Thyroid gland (tissue), 4 donors: ENCODE measurements around the gene C1orf87. TPM values are rescaled to one million over a fixed set of nuclear protein-coding genes. Genes with fewer than 3 reads are reported as not detected.
A peak's percentile ranks its signal among the peaks of the same experiment; 100 is the strongest.

Experiments
- DNase-seq, 2 donors: peaks; one replicate each; pipeline ENCODE4 v3.0.0-alpha.2; 2019
- H3K27ac ChIP-seq, 3 donors: fragments of 200-600 bp; sonication (generic); 1 replicate in 2 of 3; 2 replicates in 1 of 3; pipeline ENCODE4 v1.5.1; 2016 to 2019; ENCODE audit warnings: mild to moderate bottlenecking in 1 of 3, moderate library complexity in 1 of 3
- H3K27me3 ChIP-seq: fragments of 200-600 bp; sonication (generic); one replicate; pipeline ENCODE4 v1.5.1; 2019
- H3K36me3 ChIP-seq, 2 donors: fragments of 200-600 bp; sonication (generic); one replicate each; pipeline ENCODE4 v1.5.1; 2016 to 2019
- H3K4me1 ChIP-seq, 2 donors: fragments of 200-600 bp; sonication (generic); one replicate each; pipeline ENCODE4 v1.5.1; 2017 to 2019
- H3K4me3 ChIP-seq, 3 donors: fragments of 200-600 bp; sonication (generic); replicated peaks in 1 of 3; 1 replicate in 2 of 3; 2 replicates in 1 of 3; pipeline ENCODE4 v1.5.1; 2016; ENCODE audit warnings: mild to moderate bottlenecking in 1 of 3
- H3K9me3 ChIP-seq: fragments of 200-600 bp; sonication (generic); one replicate; pipeline ENCODE4 v1.5.1; 2017
- CTCF ChIP-seq, 6 experiments: fragments of 200-600 bp in 3 of 6; fragments of 450-650 bp in 3 of 6; sonication (generic) in 3 of 6; IDR thresholded peaks; one replicate each; pipeline ENCODE4 v1.5.1; 2016 to 2019; ENCODE audit warnings: antibody characterized with exemption in 6 of 6, mild to moderate bottlenecking in 2 of 6, inconsistent platforms in 1 of 6, moderate library complexity in 1 of 6
- POLR2A ChIP-seq, 2 donors: fragments of 450-650 bp; IDR thresholded peaks; one replicate each; pipeline ENCODE4 v1.6.1; 2017; ENCODE audit warnings: antibody characterized with exemption in 2 of 2, mild to moderate bottlenecking in 2 of 2, moderate library complexity in 1 of 2
- WGBS, 2 donors: methylation state at CpG; one replicate each; pipeline ENCODE4 v1.1.5; 2017; 5-methylcytosine and 5-hydroxymethylcytosine counted together
- intact Hi-C: fragments of 100-400 bp; cut with DNase I; formaldehyde crosslinking; loops from one replicate; pipeline ENCODE4 v1.15.1; 2023
- total RNA-seq, 4 donors: library from RNA; depleted of rRNA; stranded (reverse); fragments of >200 nt; gene quantifications; one replicate each; pipeline ENCODE4 v1.2.3, GENCODE V29; 2016

The C1orf87 gene
- total RNA-seq, 4 donors from 2014 or later, result not detected

GRCh38 chr1:60113028-60113427 lies 39.5 kb upstream of the C1orf87 start:
- Histone ChIP-seq H3K36me3 (no peaks in the 10 kb centered on the region), H3K9me3 (no peaks in the 10 kb centered on the region), H3K4me1 (no peaks in the 10 kb centered on the region), H3K27me3 (no peaks in the 10 kb centered on the region), H3K4me3 (no peak overlapping the region), H3K27ac (no peak overlapping the region)
- TF ChIP-seq CTCF (IDR thresholded peaks at IDR 0.05) (no peak), POLR2A (IDR thresholded peaks at IDR 0.05) (no peak)
- intact Hi-C loops, result no loop called here
- DNase-seq, result no peak
- WGBS, 2 donors, result 96 to 98% methylated on average over 2 of the region's 2 CpGs

- intact Hi-C loops, result no loop called here
- Histone ChIP-seq H3K4me1 (no peaks in the 10 kb centered on the region), H3K36me3 (no peaks in the 10 kb centered on the region), H3K9me3 (no peaks in the 10 kb centered on the region), H3K27me3 (no peaks in the 10 kb centered on the region), H3K4me3 (no peak overlapping the region), H3K27ac (no peak overlapping the region)
- no peak for DNase-seq
- WGBS, 2 donors, result 94 to 95% methylated on average over 1 of the region's 1 CpG
- TF ChIP-seq CTCF (IDR thresholded peaks at IDR 0.05) (no peak), POLR2A (IDR thresholded peaks at IDR 0.05) (no peak)
Observed at GRCh38 chr1:60111716-60112115, 38.1 kb upstream of the C1orf87 start.

DNA sequence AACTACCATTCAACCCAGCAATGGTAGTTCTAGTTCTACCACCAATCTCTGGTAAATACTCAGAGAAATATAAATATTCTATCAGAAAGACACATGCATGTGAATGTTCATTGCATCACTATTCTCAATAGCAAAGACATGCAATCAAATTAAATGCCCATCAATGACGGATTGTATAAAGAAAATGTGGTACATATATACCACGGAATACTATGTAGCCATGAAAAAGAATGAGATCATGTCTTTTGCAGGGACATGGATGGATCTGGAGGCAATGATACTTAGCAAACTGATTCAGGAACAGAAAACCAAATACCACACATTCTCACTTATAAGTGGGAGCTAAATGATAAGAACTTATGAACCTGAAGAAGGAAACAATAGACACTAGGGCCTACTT lies 37.5 kb upstream of the C1orf87 start:
- Histone ChIP-seq H3K27ac (no peak overlapping the region), H3K4me1 (no peaks in the 10 kb centered on the region), H3K36me3 (no peaks in the 10 kb centered on the region), H3K9me3 (no peaks in the 10 kb centered on the region), H3K27me3 (no peaks in the 10 kb centered on the region), H3K4me3 (no peak overlapping the region)
- WGBS, 2 donors, result 96 to 97% methylated on average over 2 of the region's 2 CpGs
- no peak for DNase-seq
- intact Hi-C loops, result no loop called here
- TF ChIP-seq POLR2A (IDR thresholded peaks at IDR 0.05) (no peak), CTCF (IDR thresholded peaks at IDR 0.05) (no peak)

DNA sequence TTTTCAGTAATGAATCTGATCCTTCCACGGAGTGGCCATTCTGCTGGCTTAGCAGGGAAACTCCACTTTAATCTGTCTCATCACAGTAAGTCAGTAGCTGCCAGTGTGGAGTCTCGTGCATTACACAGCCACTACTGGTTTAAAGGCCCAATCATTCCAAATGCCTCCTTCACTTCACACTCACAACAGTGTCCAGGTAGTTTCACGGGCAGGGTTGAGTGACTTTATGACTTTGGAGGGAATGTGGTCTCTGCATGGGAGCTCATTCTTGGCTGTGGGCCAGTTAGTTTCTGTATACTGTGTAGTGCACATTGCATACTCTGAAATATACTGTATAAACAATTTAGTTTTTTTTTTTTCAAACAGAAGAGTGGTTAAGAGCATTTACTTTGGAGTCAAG lies 34.6 kb upstream of the C1orf87 start:
- no peaks in the 10 kb centered on the region for H3K36me3 ChIP-seq
- no peaks in the 10 kb centered on the region for H3K9me3 ChIP-seq
- intact Hi-C loops, result no loop called here
- H3K27ac ChIP-seq, result no peak overlapping the region
- DNase-seq, result peak; percentile 26 to 37
- no peaks in the 10 kb centered on the region for H3K27me3 ChIP-seq
- WGBS, 2 donors, result 31 to 51% methylated on average over 3 of the region's 3 CpGs
- H3K4me1 ChIP-seq, result no peaks in the 10 kb centered on the region
- TF ChIP-seq CTCF (IDR thresholded peaks at IDR 0.05), result no peak
- TF ChIP-seq POLR2A (IDR thresholded peaks at IDR 0.05), result no peak
- H3K4me3 ChIP-seq, result no peak overlapping the region

GRCh38 chr1:60103186-60103585 lies 29.6 kb upstream of the C1orf87 start:
- 70 to 82% methylated on average over 2 of the region's 2 CpGs for WGBS, 2 donors
- TF ChIP-seq POLR2A (IDR thresholded peaks at IDR 0.05), result no peak
- no peak for TF ChIP-seq CTCF (IDR thresholded peaks at IDR 0.05)
- intact Hi-C loops, result no loop called here
- Histone ChIP-seq H3K27ac (no peak overlapping the region), H3K36me3 (no peaks in the 10 kb centered on the region), H3K27me3 (no peaks in the 10 kb centered on the region), H3K4me3 (no peak overlapping the region), H3K4me1 (no peaks in the 10 kb centered on the region), H3K9me3 (no peaks in the 10 kb centered on the region)
- no peak for DNase-seq
